Measurements from ENCODE around the gene SMIM30.

DNA sequence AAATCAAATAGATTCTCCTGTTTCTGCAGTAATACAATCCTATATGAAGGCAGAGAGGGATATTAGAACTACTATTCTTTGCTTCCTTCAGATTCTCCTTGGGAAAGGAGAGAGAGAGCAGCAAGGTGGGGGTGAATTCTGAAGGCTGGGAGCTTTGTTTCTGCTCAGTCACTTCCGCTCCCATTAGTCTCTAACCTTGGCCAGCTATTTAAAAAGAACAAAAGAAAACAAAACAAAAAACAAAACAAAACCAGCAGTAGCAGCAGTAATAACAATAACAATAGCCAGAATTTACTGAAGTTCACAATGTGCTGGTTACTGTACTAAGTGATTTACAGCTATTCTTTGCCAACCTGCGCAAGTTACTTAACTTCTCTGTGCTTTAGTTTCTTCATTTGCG lies 41.7 kb downstream of the SMIM30 start:
- TF ChIP-seq, protein P1, sequence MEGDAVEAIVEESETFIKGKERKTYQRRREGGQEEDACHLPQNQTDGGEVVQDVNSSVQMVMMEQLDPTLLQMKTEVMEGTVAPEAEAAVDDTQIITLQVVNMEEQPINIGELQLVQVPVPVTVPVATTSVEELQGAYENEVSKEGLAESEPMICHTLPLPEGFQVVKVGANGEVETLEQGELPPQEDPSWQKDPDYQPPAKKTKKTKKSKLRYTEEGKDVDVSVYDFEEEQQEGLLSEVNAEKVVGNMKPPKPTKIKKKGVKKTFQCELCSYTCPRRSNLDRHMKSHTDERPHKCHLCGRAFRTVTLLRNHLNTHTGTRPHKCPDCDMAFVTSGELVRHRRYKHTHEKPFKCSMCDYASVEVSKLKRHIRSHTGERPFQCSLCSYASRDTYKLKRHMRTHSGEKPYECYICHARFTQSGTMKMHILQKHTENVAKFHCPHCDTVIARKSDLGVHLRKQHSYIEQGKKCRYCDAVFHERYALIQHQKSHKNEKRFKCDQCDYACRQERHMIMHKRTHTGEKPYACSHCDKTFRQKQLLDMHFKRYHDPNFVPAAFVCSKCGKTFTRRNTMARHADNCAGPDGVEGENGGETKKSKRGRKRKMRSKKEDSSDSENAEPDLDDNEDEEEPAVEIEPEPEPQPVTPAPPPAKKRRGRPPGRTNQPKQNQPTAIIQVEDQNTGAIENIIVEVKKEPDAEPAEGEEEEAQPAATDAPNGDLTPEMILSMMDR (IDR thresholded peaks at IDR 0.05), result no peak
- no peak for TF ChIP-seq POLR2A (IDR thresholded peaks at IDR 0.05)

Data from uterus (tissue), 2 donors.